NCI-H1930 (cell line): ENCODE measurements around the gene TBX4.
A peak's percentile ranks its signal among the peaks of the same experiment; 100 is the strongest.

Experiments used
- DNase-seq, 2 experiments: peaks; one replicate each; lab custom pipeline; 2025; lab: John Stamatoyannopoulos, UW

The TBX4 gene

DNA sequence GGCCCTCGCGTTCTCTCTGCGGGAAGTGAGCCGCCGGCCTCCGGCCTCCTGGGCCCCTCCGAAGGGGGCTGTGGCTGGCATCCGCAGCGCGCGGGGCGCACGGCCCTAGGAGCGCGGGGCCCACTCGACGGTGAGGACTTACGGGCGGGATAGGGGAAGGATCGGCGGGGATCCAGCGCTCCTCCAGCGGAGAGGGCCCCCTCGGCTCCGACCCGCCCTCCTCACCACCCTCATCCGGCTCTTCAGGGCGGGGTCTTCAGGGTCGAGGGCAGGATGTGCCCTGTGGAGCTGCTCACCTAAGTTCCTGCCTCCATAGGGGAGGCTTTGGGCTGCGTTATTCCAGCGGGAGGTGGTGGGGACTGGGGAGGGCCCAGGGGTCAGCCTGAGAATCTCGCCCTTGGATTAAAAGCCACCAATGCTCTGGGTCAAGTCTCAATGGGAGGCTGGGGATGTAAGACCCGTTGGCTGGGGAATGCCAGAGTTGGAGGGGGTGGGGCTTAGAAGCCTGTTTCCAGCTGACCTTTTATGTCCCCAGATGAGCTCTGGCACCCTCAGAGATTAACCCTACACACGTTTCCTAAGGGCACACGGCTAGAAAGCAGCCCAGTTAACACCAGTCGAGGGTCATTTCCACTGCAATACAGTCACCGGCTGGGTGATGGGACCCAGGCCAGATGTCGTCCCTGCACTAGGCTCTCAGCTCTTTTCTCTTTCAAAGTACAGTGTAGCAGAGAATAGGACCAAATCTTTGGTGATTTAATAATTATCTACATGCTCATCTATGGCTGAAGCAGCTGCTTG lies 39.2 kb upstream of the TBX4 start:
- DNase-seq = no peak

DNA sequence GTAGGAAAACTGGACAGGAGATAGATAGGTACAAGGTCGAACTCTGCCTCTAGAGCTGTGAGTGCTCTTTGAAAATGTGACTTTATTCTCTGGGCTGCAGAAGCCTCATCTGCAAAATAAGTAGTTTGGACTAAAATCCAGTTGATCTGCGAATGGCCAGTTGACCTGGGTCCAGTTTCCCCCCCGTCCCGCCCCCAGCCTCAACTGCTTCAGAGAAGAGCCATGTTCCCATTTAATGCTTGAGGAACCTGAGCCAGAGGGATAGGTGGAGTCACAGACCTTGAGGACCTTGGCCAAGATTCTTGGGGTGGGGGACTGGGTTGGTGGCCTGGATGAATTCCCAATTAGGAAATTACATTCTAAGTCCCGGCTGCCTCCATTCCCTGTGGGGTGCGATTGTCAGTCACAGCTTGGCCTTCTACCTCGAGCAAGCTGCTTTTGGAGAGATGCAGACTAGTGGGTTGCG lies 38.5 kb upstream of the TBX4 start:
- no peak for DNase-seq

- no peak for DNase-seq
Observed at GRCh38 chr17:61414141-61414935, 37.9 kb upstream of the TBX4 start.

GRCh38 chr17:61414936-61415251 lies 37.3 kb upstream of the TBX4 start:
- DNase-seq = no peak

GRCh38 chr17:61415374-61416210 lies 36.6 kb upstream of the TBX4 start:
- DNase-seq = no peak

DNA sequence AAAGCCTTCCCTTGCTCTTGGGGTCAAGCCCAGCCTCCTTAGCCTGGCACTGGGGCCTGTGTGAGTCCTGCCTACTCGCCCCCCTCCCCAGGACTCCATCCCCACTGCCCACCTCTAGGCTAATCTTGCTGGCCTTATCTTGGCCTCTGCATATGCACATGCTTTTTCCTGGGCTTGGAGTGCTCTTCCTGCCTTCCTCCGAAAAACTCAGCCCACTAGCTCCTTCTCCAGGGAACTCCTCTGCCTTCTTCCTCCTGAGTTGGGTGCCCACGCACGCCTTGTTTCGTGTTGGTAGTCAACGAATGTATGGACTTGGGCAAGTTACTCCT lies 36.0 kb upstream of the TBX4 start:
- DNase-seq = no peak

GRCh38 chr17:61416540-61417363 lies 35.5 kb upstream of the TBX4 start:
- peak; percentile 85 to 91 for DNase-seq

- DNase-seq = no peak
Observed at GRCh38 chr17:61418449-61418848, 33.8 kb upstream of the TBX4 start.

DNA sequence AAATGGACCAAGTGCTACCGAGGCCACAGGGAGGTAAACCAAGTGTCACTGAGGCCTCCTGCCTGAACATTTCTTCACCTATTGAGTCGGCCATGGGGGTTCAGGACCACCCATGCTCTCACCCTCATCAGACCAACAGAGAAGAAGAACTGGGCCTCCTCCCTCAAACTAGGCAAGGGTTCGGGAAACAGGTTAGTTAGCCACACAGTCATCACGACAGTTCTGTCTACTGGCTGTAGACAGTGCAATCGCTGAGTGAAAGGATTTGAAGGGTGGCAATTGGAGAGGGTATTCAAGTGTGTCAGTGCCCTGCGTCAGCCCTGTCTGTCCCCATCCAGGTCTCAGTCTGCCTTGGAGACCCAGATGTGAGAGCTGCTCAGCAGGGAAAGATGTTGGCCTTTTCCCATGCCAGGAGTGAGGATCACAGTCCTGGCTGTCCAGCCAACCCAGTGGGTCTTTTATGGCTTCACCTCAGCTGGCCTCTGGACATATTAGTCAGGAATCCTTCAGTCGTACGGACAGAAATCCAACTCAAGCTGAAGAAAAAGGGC lies 32.7 kb upstream of the TBX4 start:
- no peak for DNase-seq

GRCh38 chr17:61420052-61420451 lies 32.2 kb upstream of the TBX4 start:
- DNase-seq = no peak

DNA sequence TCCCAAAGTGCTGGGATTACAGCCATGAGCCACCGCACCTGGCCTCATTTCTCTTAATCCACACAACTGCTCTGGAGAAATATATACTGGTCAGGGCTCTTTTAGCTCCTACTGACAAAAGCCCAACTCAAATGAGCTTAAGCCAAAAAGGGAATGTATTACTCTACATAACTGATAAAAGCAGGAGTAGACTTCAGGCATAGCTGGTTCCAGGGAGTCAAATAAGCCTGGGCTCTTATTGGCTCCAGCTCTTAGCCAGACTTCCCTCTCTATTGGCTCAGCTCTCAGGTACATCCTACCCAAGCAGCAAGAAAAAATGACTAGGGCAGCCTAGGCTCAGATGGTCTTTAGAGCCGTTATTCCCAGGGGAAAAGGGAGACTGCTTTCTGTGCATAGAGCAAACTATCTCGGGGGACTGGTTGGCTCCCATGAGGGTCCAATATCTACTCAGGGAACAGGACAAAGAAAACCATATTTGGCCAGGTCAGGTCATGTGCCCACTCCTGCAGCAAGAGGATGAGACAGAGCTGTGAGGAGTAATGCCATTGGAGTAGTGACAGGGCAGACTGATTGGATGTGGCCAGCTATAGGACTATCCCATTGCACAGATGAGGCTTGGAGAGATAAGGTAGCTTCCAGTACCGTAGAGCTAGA lies 31.4 kb upstream of the TBX4 start:
- no peak for DNase-seq

- no peak for DNase-seq
Observed at GRCh38 chr17:61421460-61421859, 30.8 kb upstream of the TBX4 start.

- DNase-seq = no peak
Observed at GRCh38 chr17:61422116-61422799, 30.0 kb upstream of the TBX4 start.

- DNase-seq = no peak
Observed at GRCh38 chr17:61422869-61423268, 29.4 kb upstream of the TBX4 start.

DNA sequence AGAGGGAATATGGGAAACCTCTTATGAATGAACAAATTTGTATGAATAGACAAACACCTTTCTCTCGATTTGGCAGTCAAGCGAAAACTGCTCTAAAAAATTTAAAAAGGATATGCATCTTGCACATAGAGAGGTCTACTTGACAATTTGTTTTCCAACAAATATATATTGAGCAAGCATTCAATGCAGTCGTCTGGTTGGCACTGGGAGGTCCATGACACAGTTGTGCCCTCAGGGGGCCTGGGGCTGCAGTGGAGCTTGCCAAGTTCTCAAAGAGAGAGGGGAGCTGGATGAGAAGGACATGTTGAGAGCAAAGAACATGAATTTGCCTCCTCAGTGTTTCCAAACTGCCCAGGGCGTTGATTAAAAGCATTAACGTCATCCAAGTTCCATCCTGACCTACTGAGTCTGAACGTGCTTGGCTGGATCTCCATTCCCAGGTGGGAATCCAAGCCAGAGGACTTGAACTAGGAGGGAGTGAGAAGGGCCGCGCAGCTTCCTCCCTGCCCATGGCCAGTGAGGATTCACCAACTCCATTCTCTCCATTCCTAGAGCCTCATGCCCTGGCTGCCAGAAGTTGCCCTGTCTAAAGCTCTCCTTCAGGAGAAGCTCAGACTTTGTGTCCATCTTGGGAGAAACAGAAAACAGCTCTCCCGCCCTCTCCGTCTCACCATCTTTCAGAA lies 28.1 kb upstream of the TBX4 start:
- no peak for DNase-seq

DNA sequence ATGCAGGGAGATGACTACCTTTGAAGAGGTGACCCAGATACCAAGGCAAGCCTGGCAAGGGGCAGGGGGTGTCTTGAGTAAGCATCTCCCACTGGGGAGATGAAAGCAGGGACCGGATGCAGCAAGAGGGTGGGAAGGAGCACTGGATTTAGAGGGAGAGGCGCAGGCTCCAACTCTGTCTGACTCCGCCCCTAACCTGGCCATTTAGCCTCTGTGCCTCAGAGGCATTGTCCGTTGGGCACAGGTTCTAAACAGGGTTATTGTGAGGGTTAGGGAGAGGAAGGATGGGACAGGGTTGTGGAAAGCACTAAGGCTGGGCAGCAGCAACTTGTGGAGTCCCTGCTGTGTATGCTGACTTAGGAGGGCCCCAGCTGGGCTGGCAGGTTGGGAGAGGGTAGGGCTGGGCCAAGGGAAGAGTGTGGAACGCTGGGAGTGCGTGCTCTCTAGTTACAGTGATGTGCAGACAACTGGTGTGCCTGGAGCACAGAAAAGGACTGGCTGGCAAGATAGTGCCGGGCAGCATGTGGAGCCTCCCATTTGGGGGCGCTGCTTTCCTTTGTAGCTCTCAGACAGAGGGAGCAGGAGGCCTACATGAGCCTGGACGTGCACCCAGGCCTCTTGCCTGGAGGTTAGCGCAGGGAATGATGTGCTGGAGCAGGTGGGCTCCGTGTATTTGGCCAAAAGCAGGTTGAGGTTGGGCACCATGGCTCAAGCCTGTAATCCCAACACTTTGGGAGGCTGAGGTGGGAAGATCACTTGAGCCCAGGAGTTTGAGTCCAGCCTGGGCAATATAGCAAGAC lies 26.3 kb upstream of the TBX4 start:
- no peak for DNase-seq

DNA sequence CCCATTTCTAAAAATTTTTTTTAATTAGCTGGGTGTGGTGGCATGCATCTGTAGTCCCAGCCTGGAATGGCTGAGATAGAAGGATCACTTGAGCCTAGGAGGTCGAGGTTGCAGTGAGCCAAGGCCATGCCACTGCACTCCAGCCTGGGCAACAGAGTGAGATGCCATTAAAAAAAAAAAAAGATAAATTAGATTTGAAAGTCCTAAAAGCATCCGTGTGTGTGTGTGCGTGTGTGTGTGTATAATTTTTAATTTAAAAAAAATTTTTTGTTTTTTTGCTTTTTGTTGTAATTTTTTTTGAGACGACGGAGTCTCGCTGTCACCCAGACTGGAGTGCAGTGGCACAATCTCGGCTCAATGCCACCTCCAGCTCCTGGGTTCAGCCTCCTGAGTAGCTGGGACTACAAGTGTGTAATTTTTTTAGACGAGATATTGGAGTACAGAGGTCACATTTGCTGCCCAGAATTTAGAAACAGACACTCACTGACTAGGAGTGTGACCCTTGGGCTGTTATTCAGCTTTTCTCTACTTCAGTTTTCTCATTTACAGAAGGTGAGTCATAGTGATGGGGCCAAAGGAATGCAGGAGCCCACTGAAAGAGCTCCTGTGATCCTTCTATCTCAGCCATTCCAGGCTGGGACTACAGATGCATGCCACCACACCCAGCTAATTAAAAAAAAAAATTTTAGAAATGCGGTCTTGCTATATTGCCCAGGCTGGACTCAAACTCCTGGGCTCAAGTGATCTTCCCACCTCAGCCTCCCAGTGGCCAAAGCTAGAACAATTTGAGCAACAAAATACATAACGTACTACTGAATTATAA lies 25.5 kb upstream of the TBX4 start:
- no peak for DNase-seq

DNA sequence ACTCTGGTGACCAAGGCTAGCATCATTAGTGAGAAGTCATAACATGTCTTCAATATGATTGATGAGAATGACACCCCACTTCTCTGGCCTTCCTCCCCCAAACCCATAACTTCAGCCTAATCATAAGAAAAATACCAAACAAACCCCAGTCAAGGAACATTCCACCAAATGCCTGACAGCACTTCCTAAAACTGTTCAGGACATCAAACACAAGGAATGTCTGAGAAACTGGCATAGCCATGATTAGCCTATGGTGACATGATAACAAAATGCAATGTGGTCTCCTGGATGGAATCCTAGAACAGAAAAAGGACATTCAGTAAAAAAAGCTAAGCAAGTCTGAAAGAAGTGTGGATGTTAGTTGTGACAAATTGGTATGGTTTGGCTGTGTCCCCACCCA lies 24.7 kb upstream of the TBX4 start:
- DNase-seq = no peak
